Peyer's patch (tissue), 4 donors: ENCODE results near the gene ARFRP1.

Experiments used
- CTCF ChIP-seq, 6 experiments: fragments of 450-650 bp in 4 of 6; fragments of 200-600 bp in 2 of 6; sonication (generic) in 1 of 6; IDR thresholded peaks; one replicate each; pipeline ENCODE4 v1.5.1; 2017 to 2019; ENCODE audit warnings: antibody characterized with exemption in 6 of 6, mild to moderate bottlenecking in 3 of 6, moderate library complexity in 1 of 6
- POLR2A ChIP-seq, 2 donors: fragments of 450-650 bp; IDR thresholded peaks; one replicate each; pipeline ENCODE4 v1.5.1; 2017; ENCODE audit warnings: antibody characterized with exemption in 2 of 2, mild to moderate bottlenecking in 2 of 2, moderate library complexity in 2 of 2

- TF ChIP-seq CTCF (IDR thresholded peaks at IDR 0.05) (no peak), POLR2A (IDR thresholded peaks at IDR 0.05) (no peak)
Observed at GRCh38 chr20:63657260-63657936, 50.4 kb downstream of the ARFRP1 start.
